OCI-LY7 (cell line): ENCODE measurements around the gene SNX14. TPM values are rescaled to one million over a fixed set of nuclear protein-coding genes. Genes with fewer than 3 reads are reported as not detected.
"Not testable (repeated sequence)": the region's sequence is repeated elsewhere in the genome, so short reads cannot be mapped to it uniquely, and the experiment has no call there.

Experiments
- BruUV-seq: library from RNA; stranded (reverse); fragments of 400-500 nt; replicated peaks from 2 replicates; lab custom pipeline; 2021; lab: Mats Ljungman, UMichigan
- CTCF ChIA-PET: fragments of 300-600 bp; sonication (Branson Sonifier 250); formaldehyde crosslinking; loops from one replicate; lab custom pipeline; 2022; ENCODE audit warnings: antibody characterized with exemption; ENCODE audit not compliant: unreplicated experiment; lab: Charles Lee
- POLR2A ChIA-PET: fragments of 300-600 bp; sonication (Branson Sonifier 250); formaldehyde crosslinking; loops from one replicate; lab custom pipeline; 2022; ENCODE audit warnings: antibody characterized with exemption; lab: Charles Lee
- DNase-seq: peaks from one replicate; pipeline ENCODE4 v3.0.0-alpha.2; 2015; ENCODE audit warnings: low spot score
- H2AFZ ChIP-seq: fragments of 200-600 bp; sonication (generic), shearing (Covaris generic); 2 replicates; pipeline ENCODE4 v1.6.1; 2014; ENCODE audit warnings: mild to moderate bottlenecking, antibody characterized with exemption, low read length, moderate library complexity
- H3K27ac ChIP-seq: fragments of 200-600 bp; sonication (generic); 2 replicates; pipeline ENCODE4 v1.5.1; 2014; ENCODE audit warnings: mixed run types, low read depth, mild to moderate bottlenecking, moderate library complexity, low read length, inconsistent platforms; ENCODE audit not compliant: poor library complexity, severe bottlenecking
- H3K36me3 ChIP-seq: fragments of 200-600 bp; sonication (generic); 2 replicates; pipeline ENCODE4 v1.6.1; 2014; ENCODE audit warnings: mild to moderate bottlenecking, antibody characterized with exemption, low read length, moderate library complexity, mixed read lengths; ENCODE audit not compliant: insufficient read depth
- H3K4me1 ChIP-seq: fragments of 200-600 bp; sonication (generic); 2 replicates; pipeline ENCODE4 v1.5.1; 2014; ENCODE audit warnings: mild to moderate bottlenecking, low read length; ENCODE audit not compliant: insufficient read depth, poor library complexity, severe bottlenecking
- H3K4me2 ChIP-seq: fragments of 200-600 bp; sonication (generic); 2 replicates; pipeline ENCODE4 v1.6.1; 2014; ENCODE audit warnings: mild to moderate bottlenecking, low read length
- H3K4me3 ChIP-seq: fragments of 200-600 bp; sonication (generic); 2 replicates; pipeline ENCODE4 v1.5.1; 2014; ENCODE audit warnings: mild to moderate bottlenecking, low read depth, low read length; ENCODE audit not compliant: poor library complexity, severe bottlenecking
- H3K79me2 ChIP-seq: fragments of 200-600 bp; sonication (generic); 2 replicates; pipeline ENCODE4 v1.6.1; 2016; ENCODE audit warnings: low read depth, mild to moderate bottlenecking, low read length, moderate library complexity, mixed read lengths; ENCODE audit not compliant: insufficient read depth
- H3K9me2 ChIP-seq: fragments of 200-600 bp; sonication (generic); 2 replicates; pipeline ENCODE4 v1.6.1; 2016; ENCODE audit warnings: mild to moderate bottlenecking, low read length, mixed read lengths; ENCODE audit not compliant: insufficient read depth
- H3K9me3 ChIP-seq: fragments of 200-600 bp; sonication (generic); 2 replicates; pipeline ENCODE4 v1.6.1; 2014; ENCODE audit warnings: mild to moderate bottlenecking, mixed run types, low read length, mixed read lengths
- H4K20me1 ChIP-seq: fragments of 200-600 bp; sonication (generic); 2 replicates; pipeline ENCODE4 v1.6.1; 2014; ENCODE audit warnings: mild to moderate bottlenecking, antibody characterized with exemption, low read length, moderate library complexity, mixed read lengths; ENCODE audit not compliant: insufficient read depth
- EZH2phosphoT487 ChIP-seq: fragments of 200-600 bp; sonication (generic); IDR thresholded peaks from 2 replicates; pipeline ENCODE4 v1.6.1; 2018; ENCODE audit warnings: low read depth, borderline replicate concordance, mild to moderate bottlenecking, mixed run types, antibody characterized with exemption, low read length, moderate library complexity, mixed read lengths
- intact Hi-C: fragments of 100-400 bp; cut with micrococcal nuclease; formaldehyde crosslinking; loops from one replicate; pipeline ENCODE4 v1.10.0; 2022; ENCODE audit not compliant: unreplicated experiment
- total RNA-seq, 2 experiments: library from RNA; depleted of rRNA in 1 of 2; stranded (reverse); fragments of >200 nt in 1 of 2; shearing (Covaris generic) in 1 of 2; gene quantifications; 2 replicates each; pipeline ENCODE4 v1.2.3, GENCODE V29; 2014 to 2022
- TF ChIP-seq, protein P1 (sequence below): fragments of 200-600 bp; sonication (generic); conservative IDR thresholded peaks from 2 replicates; pipeline ENCODE4 v1.5.1; 2014; ENCODE audit warnings: mild to moderate bottlenecking, antibody characterized with exemption, low read length, moderate library complexity, mixed read lengths

SNX14 gene
- total RNA-seq, 2 experiments from 2014 or later = 73.4 to 75.3 TPM

- peaks cover 69% of the 10 kb centered on the region for H3K36me3 ChIP-seq
- ChIA-PET POLR2A (no interaction called here), CTCF (no interaction called here)
- no peaks in the 10 kb centered on the region for H4K20me1 ChIP-seq
- TF ChIP-seq EZH2phosphoT487 = no peak
- TF ChIP-seq, protein P1, sequence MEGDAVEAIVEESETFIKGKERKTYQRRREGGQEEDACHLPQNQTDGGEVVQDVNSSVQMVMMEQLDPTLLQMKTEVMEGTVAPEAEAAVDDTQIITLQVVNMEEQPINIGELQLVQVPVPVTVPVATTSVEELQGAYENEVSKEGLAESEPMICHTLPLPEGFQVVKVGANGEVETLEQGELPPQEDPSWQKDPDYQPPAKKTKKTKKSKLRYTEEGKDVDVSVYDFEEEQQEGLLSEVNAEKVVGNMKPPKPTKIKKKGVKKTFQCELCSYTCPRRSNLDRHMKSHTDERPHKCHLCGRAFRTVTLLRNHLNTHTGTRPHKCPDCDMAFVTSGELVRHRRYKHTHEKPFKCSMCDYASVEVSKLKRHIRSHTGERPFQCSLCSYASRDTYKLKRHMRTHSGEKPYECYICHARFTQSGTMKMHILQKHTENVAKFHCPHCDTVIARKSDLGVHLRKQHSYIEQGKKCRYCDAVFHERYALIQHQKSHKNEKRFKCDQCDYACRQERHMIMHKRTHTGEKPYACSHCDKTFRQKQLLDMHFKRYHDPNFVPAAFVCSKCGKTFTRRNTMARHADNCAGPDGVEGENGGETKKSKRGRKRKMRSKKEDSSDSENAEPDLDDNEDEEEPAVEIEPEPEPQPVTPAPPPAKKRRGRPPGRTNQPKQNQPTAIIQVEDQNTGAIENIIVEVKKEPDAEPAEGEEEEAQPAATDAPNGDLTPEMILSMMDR = no peak
- no peak overlapping the region for H2AFZ ChIP-seq
- no peak overlapping the region for H3K27ac ChIP-seq
- no peak overlapping the region for H3K4me3 ChIP-seq
- H3K79me2 ChIP-seq = no peaks in the 10 kb centered on the region
- no peak for DNase-seq
- H3K9me2 ChIP-seq = no peaks in the 10 kb centered on the region
- intact Hi-C loops = no loop called here
- no peak overlapping the region for H3K4me2 ChIP-seq
- H3K4me1 ChIP-seq = no peaks in the 10 kb centered on the region
- BruUV-seq = no TSS peak
- peaks cover 5% of the 10 kb centered on the region for H3K9me3 ChIP-seq
Observed at GRCh38 chr6:85547719-85548118, 45.9 kb downstream of the SNX14 start.

- H3K4me2 ChIP-seq = no peak overlapping the region
- no peaks in the 10 kb centered on the region for H3K79me2 ChIP-seq
- H2AFZ ChIP-seq = no peak overlapping the region
- no peaks in the 10 kb centered on the region for H3K9me2 ChIP-seq
- intact Hi-C loops = no loop called here
- peaks cover 60% of the 10 kb centered on the region for H3K36me3 ChIP-seq
- H3K9me3 ChIP-seq = no peaks in the 10 kb centered on the region
- no peaks in the 10 kb centered on the region for H4K20me1 ChIP-seq
- ChIA-PET POLR2A (no interaction called here), CTCF (no interaction called here)
- no peak for DNase-seq
- TF ChIP-seq, protein P1 = no peak
- TF ChIP-seq EZH2phosphoT487 = no peak
- H3K4me1 ChIP-seq = no peaks in the 10 kb centered on the region
- H3K4me3 ChIP-seq = no peak overlapping the region
- no peak overlapping the region for H3K27ac ChIP-seq
- BruUV-seq = no TSS peak
Observed at GRCh38 chr6:85544776-85545175, 48.9 kb downstream of the SNX14 start.

- H3K4me3 ChIP-seq = no peak overlapping the region
- H3K4me2 ChIP-seq = no peak overlapping the region
- DNase-seq = peak; percentile 29
- ChIA-PET CTCF (no interaction called here), POLR2A (interaction anchor here (0.7 to 1.5 kb wide), 4 partner anchors 9 to 59 kb away, joined by 3 to 5 read pairs (median 3); no protein-coding TSS in a partner anchor)
- H3K9me3 ChIP-seq = no peaks in the 10 kb centered on the region
- H4K20me1 ChIP-seq = no peaks in the 10 kb centered on the region
- no peaks in the 10 kb centered on the region for H3K79me2 ChIP-seq
- H3K36me3 ChIP-seq = peaks cover 43% of the 10 kb centered on the region
- H3K9me2 ChIP-seq = no peaks in the 10 kb centered on the region
- no peak for TF ChIP-seq EZH2phosphoT487
- TF ChIP-seq, protein P1 = peak; percentile 98
- BruUV-seq = no TSS peak
- H3K4me1 ChIP-seq = no peaks in the 10 kb centered on the region
- intact Hi-C loops = no loop called here
- no peak overlapping the region for H2AFZ ChIP-seq
- no peak overlapping the region for H3K27ac ChIP-seq
Observed at GRCh38 chr6:85537055-85537494, 56.6 kb downstream of the SNX14 start.

- H4K20me1 ChIP-seq, intact Hi-C loops, POLR2A ChIA-PET, CTCF ChIA-PET, BruUV-seq, DNase-seq, H3K27ac ChIP-seq, H3K79me2 ChIP-seq, H2AFZ ChIP-seq, H3K9me2 ChIP-seq, H3K9me3 ChIP-seq, H3K4me3 ChIP-seq, H3K4me2 ChIP-seq, H3K4me1 ChIP-seq: not testable (repeated sequence)
- H3K36me3 ChIP-seq = peaks cover 74% of the 10 kb centered on the region
Observed at GRCh38 chr6:85524281-85524680, 69.4 kb downstream of the SNX14 start.
